Activated CD8-positive, alpha-beta memory T cell treated with anti-CD3 and anti-CD28 coated beads, Interleukin-2, amount 10 ng/mL, durations not matched to agents 7 days and 5 days (primary cell): ENCODE results near the gene PIP4K2A. TPM values are rescaled to one million over a fixed set of nuclear protein-coding genes. Genes with fewer than 3 reads are reported as not detected.
"Not testable (repeated sequence)": the region's sequence is repeated elsewhere in the genome, so short reads cannot be mapped to it uniquely, and the experiment has no call there.

Experiments used
- ATAC-seq: fragments of 150-1000 bp; cut with Tn5 transposase; one replicate; pipeline ENCODE4 v1.10.0; 2021; ENCODE audit warnings: moderate library complexity
- CTCF ChIA-PET: fragments of 350-600 bp; sonication (Branson Sonifier 250); formaldehyde crosslinking; loops from one replicate; lab custom pipeline; 2021; ENCODE audit warnings: antibody characterized with exemption; lab: Charles Lee
- DNase-seq: peaks from one replicate; pipeline ENCODE4 v3.0.0-alpha.2; 2020
- H3K27ac Mint-ChIP-seq: one replicate; pipeline ENCODE4 v1.8.0; 2021; ENCODE audit warnings: mild to moderate bottlenecking, mixed read lengths
- H3K27me3 Mint-ChIP-seq: one replicate; pipeline ENCODE4 v1.8.0; 2021; ENCODE audit warnings: mixed read lengths
- H3K36me3 Mint-ChIP-seq: one replicate; pipeline ENCODE4 v1.8.0; 2021; ENCODE audit warnings: mild to moderate bottlenecking, mixed read lengths
- H3K4me1 Mint-ChIP-seq: one replicate; pipeline ENCODE4 v1.8.0; 2021; ENCODE audit warnings: mixed read lengths
- H3K4me3 Mint-ChIP-seq: one replicate; pipeline ENCODE4 v1.8.0; 2021; ENCODE audit warnings: mild to moderate bottlenecking, moderate library complexity, mixed read lengths
- H3K9me3 Mint-ChIP-seq: one replicate; pipeline ENCODE4 v1.8.0; 2022; ENCODE audit warnings: low read depth, mixed read lengths
- total RNA-seq, 2 experiments: library from RNA; stranded (reverse); gene quantifications; one replicate each; pipeline ENCODE4 v1.2.3, GENCODE V29; 2021

The PIP4K2A gene
- total RNA-seq = 100 to 1,000 TPM; 129 to 136 TPM

GRCh38 chr10:22714479-22715289, at the start of gene PIP4K2A:
Gene PIP4K2A, minus strand, starts transcription at chr10:22714578. Its CDS starts 252 bp downstream, at chr10:22714326.
- ATAC-seq = peak; percentile 89
- DNase-seq = peak; percentile 81
- Mint-ChIP-seq H3K27ac (peak within 1 kb of the TSS; percentile 90), H3K9me3 (no peaks in the 10 kb centered on the region), H3K36me3 (peaks cover 16% of the 10 kb centered on the region), H3K4me1 (peaks cover 31% of the 10 kb centered on the region), H3K27me3 (no peaks in the 10 kb centered on the region), H3K4me3 (peak within 1 kb of the TSS; percentile 89)
- CTCF ChIA-PET = interaction anchor here (2.0 to 2.7 kb wide), 3 partner anchors 14 to 46 kb away, joined by 5 to 8 read pairs (median 6); no protein-coding TSS in a partner anchor

- Mint-ChIP-seq H3K27ac (no peak overlapping the region), H3K27me3 (peaks cover 2% of the 10 kb centered on the region), H3K9me3 (peaks cover 2% of the 10 kb centered on the region), H3K36me3 (no peaks in the 10 kb centered on the region), H3K4me3 (no peak overlapping the region), H3K4me1 (no peaks in the 10 kb centered on the region)
- CTCF ChIA-PET = no interaction called here
- DNase-seq (no peak), ATAC-seq (no peak)
Observed at GRCh38 chr10:22761569-22762220, 47.3 kb upstream of the PIP4K2A start.

- Mint-ChIP-seq H3K4me1 (no peaks in the 10 kb centered on the region), H3K36me3 (no peaks in the 10 kb centered on the region), H3K27me3 (peaks cover 2% of the 10 kb centered on the region), H3K9me3 (peaks cover 6% of the 10 kb centered on the region), H3K27ac (no peak overlapping the region), H3K4me3 (no peak overlapping the region)
- DNase-seq (no peak), ATAC-seq (no peak)
- CTCF ChIA-PET = no interaction called here
Observed at GRCh38 chr10:22760025-22760424, 45.6 kb upstream of the PIP4K2A start.

GRCh38 chr10:22758867-22759266, 44.5 kb upstream of the PIP4K2A start:
- Mint-ChIP-seq H3K4me3 (no peak overlapping the region), H3K27ac (no peak overlapping the region), H3K36me3 (no peaks in the 10 kb centered on the region), H3K9me3 (peaks cover 6% of the 10 kb centered on the region), H3K27me3 (no peaks in the 10 kb centered on the region), H3K4me1 (no peaks in the 10 kb centered on the region)
- no peak for DNase-seq
- CTCF ChIA-PET = interaction anchor here (0.7 kb wide), 1 partner anchor 63 kb away, joined by 4 read pairs; no protein-coding TSS in a partner anchor
- ATAC-seq = no peak

GRCh38 chr10:22754296-22754695, 39.9 kb upstream of the PIP4K2A start:
- H3K36me3 Mint-ChIP-seq = no peaks in the 10 kb centered on the region
- CTCF ChIA-PET = no interaction called here
- no peak for ATAC-seq
- no peak overlapping the region for H3K4me3 Mint-ChIP-seq
- peaks cover 7% of the 10 kb centered on the region for H3K4me1 Mint-ChIP-seq
- H3K27ac Mint-ChIP-seq = no peak overlapping the region
- no peaks in the 10 kb centered on the region for H3K27me3 Mint-ChIP-seq
- DNase-seq = no peak
- peaks cover 6% of the 10 kb centered on the region for H3K9me3 Mint-ChIP-seq

GRCh38 chr10:22753786-22754185, 39.4 kb upstream of the PIP4K2A start:
- Mint-ChIP-seq H3K27ac (no peak overlapping the region), H3K36me3 (no peaks in the 10 kb centered on the region), H3K4me1 (peaks cover 7% of the 10 kb centered on the region), H3K27me3 (no peaks in the 10 kb centered on the region), H3K9me3 (peaks cover 3% of the 10 kb centered on the region), H3K4me3 (no peak overlapping the region)
- CTCF ChIA-PET = no interaction called here
- ATAC-seq (no peak), DNase-seq (no peak)

- H3K4me3 Mint-ChIP-seq = no peak overlapping the region
- no peak for DNase-seq
- no peaks in the 10 kb centered on the region for H3K36me3 Mint-ChIP-seq
- CTCF ChIA-PET = no interaction called here
- peaks cover 3% of the 10 kb centered on the region for H3K9me3 Mint-ChIP-seq
- H3K4me1 Mint-ChIP-seq = peaks cover 7% of the 10 kb centered on the region
- no peak for ATAC-seq
- H3K27me3 Mint-ChIP-seq = no peaks in the 10 kb centered on the region
- H3K27ac Mint-ChIP-seq = no peak overlapping the region
Observed at GRCh38 chr10:22752272-22752889, 38.0 kb upstream of the PIP4K2A start.

- H3K27ac Mint-ChIP-seq = no peak overlapping the region
- ATAC-seq (no peak), DNase-seq (no peak)
- no peaks in the 10 kb centered on the region for H3K27me3 Mint-ChIP-seq
- CTCF ChIA-PET = no interaction called here
- H3K9me3 Mint-ChIP-seq = no peaks in the 10 kb centered on the region
- H3K4me1 Mint-ChIP-seq = peaks cover 7% of the 10 kb centered on the region
- no peaks in the 10 kb centered on the region for H3K36me3 Mint-ChIP-seq
- H3K4me3 Mint-ChIP-seq = no peak overlapping the region
Observed at GRCh38 chr10:22750131-22750530, 35.8 kb upstream of the PIP4K2A start.

GRCh38 chr10:22744858-22745257, 30.5 kb upstream of the PIP4K2A start:
- H3K27me3 Mint-ChIP-seq, ATAC-seq, H3K4me3 Mint-ChIP-seq, DNase-seq, H3K4me1 Mint-ChIP-seq, CTCF ChIA-PET, H3K36me3 Mint-ChIP-seq, H3K27ac Mint-ChIP-seq, H3K9me3 Mint-ChIP-seq: not testable (repeated sequence)

- no peaks in the 10 kb centered on the region for H3K27me3 Mint-ChIP-seq
- no peaks in the 10 kb centered on the region for H3K9me3 Mint-ChIP-seq
- H3K4me3 Mint-ChIP-seq = no peak overlapping the region
- H3K27ac Mint-ChIP-seq = no peak overlapping the region
- CTCF ChIA-PET = no interaction called here
- no peak for DNase-seq
- peaks cover 2% of the 10 kb centered on the region for H3K36me3 Mint-ChIP-seq
- ATAC-seq = no peak
- H3K4me1 Mint-ChIP-seq = no peaks in the 10 kb centered on the region
Observed at GRCh38 chr10:22742678-22743077, 28.3 kb upstream of the PIP4K2A start.

- not testable (repeated sequence) for DNase-seq, ATAC-seq
- CTCF ChIA-PET = interaction anchor here (1.0 kb wide), 1 partner anchor 156 kb away, joined by 4 read pairs; no protein-coding TSS in a partner anchor
Observed at GRCh38 chr10:22741631-22742030, 27.3 kb upstream of the PIP4K2A start.

GRCh38 chr10:22740180-22740579, 25.8 kb upstream of the PIP4K2A start:
- DNase-seq (no peak), ATAC-seq (no peak)
- H3K9me3 Mint-ChIP-seq = no peaks in the 10 kb centered on the region
- H3K4me1 Mint-ChIP-seq = no peaks in the 10 kb centered on the region
- no peak overlapping the region for H3K4me3 Mint-ChIP-seq
- H3K27ac Mint-ChIP-seq = no peak overlapping the region
- H3K27me3 Mint-ChIP-seq = no peaks in the 10 kb centered on the region
- H3K36me3 Mint-ChIP-seq = peaks cover 2% of the 10 kb centered on the region
- CTCF ChIA-PET = no interaction called here

More at GRCh38 chr10:22741631-22742030, 27.3 kb upstream of the PIP4K2A start:
- H3K27ac Mint-ChIP-seq, H3K4me3 Mint-ChIP-seq, H3K36me3 Mint-ChIP-seq, H3K4me1 Mint-ChIP-seq, H3K9me3 Mint-ChIP-seq, H3K27me3 Mint-ChIP-seq: not testable (repeated sequence)

GRCh38 chr10:22737587-22737986, 23.2 kb upstream of the PIP4K2A start:
- ATAC-seq = no peak
- H3K27ac Mint-ChIP-seq = no peak overlapping the region

More at GRCh38 chr10:22737587-22737986, 23.2 kb upstream of the PIP4K2A start:
- no peaks in the 10 kb centered on the region for H3K4me1 Mint-ChIP-seq
- no peak overlapping the region for H3K4me3 Mint-ChIP-seq
- H3K9me3 Mint-ChIP-seq = no peaks in the 10 kb centered on the region
- no peak for DNase-seq
- H3K36me3 Mint-ChIP-seq = peaks cover 2% of the 10 kb centered on the region
- H3K27me3 Mint-ChIP-seq = peaks cover 3% of the 10 kb centered on the region
- CTCF ChIA-PET = no interaction called here
